Activated CD4-positive, alpha-beta memory T cell treated with anti-CD3 and anti-CD28 coated beads for 36 hours (primary cell): Measurements from ENCODE around the gene OPRL1. TPM values are rescaled to one million over a fixed set of nuclear protein-coding genes. Genes with fewer than 3 reads are reported as not detected.

Experiments used
- CTCF ChIA-PET: fragments of 350-600 bp; sonication (Branson Sonifier 250); formaldehyde crosslinking; loops from one replicate; lab custom pipeline; 2021; ENCODE audit warnings: antibody characterized with exemption, inconsistent platforms; lab: Charles Lee
- POLR2A ChIA-PET: fragments of 350-600 bp; sonication (Branson Sonifier 250); formaldehyde crosslinking; loops from one replicate; lab custom pipeline; 2021; ENCODE audit warnings: antibody characterized with exemption; lab: Charles Lee
- DNase-seq: peaks from one replicate; pipeline ENCODE4 v3.0.0-alpha.2; 2020
- H3K27ac Mint-ChIP-seq: one replicate; pipeline ENCODE4 v1.8.0; 2021; ENCODE audit warnings: mixed read lengths
- H3K27me3 Mint-ChIP-seq: one replicate; pipeline ENCODE4 v1.8.0; 2021; ENCODE audit warnings: mixed read lengths
- H3K36me3 Mint-ChIP-seq: one replicate; pipeline ENCODE4 v1.8.0; 2021; ENCODE audit warnings: mixed read lengths
- H3K4me1 Mint-ChIP-seq: one replicate; pipeline ENCODE4 v1.8.0; 2021; ENCODE audit warnings: low read depth, mixed read lengths
- H3K4me3 Mint-ChIP-seq: one replicate; pipeline ENCODE4 v1.8.0; 2021; ENCODE audit warnings: mild to moderate bottlenecking, mixed read lengths
- H3K9me3 Mint-ChIP-seq: one replicate; pipeline ENCODE4 v1.8.0; 2021; ENCODE audit warnings: mixed read lengths
- intact Hi-C: fragments of 100-400 bp; cut with micrococcal nuclease; formaldehyde crosslinking; loops from one replicate; pipeline ENCODE4 v1.15.1; 2023
- total RNA-seq, 2 experiments: library from RNA; stranded (reverse); gene quantifications; one replicate each; pipeline ENCODE4 v1.2.3, GENCODE V29; 2021

Gene OPRL1
- total RNA-seq, 2 experiments from 2014 or later = 0.63 to 0.71 TPM

DNA sequence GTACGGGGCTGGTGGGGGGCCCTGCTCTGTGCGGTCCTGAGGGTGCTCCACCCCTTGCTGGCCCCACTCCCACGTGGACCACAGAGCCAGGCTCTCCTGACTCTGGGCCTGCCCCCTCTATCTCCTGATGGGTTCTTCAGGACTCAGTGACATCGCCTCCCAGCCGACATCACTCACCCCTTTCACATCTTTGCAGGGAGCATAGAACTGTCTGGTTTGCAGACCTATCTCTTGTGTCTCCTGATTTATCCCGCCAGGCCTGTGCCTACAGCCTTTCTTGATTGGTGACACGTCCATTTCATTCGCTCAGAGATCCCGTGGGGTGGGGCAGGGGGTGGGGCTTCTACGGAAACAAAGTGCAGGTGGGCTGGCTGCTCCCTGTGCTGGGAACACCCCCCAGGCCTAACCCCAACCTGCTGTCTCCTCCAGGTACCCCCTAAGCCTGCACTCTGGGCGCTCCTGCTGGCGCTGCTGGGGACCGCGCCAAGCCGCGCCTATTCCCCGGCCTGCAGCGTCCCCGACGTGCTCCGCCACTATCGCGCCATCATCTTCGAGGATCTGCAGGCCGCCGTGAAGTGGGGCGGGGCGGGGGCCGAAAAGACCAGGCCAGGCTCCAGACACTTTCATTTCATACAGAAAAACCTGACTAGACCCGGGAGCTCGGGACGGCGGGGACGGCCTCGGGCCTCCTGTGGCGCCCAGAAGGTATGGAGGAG, 42.2 kb upstream of the OPRL1 start:
- DNase-seq = peak; percentile 38
- CTCF ChIA-PET = interaction anchor here (0.5 to 5.8 kb wide), 27 partner anchors 11 to 595 kb away, joined by 3 to 59 read pairs (median 6); partner anchors contain the start of genes LKAAEAR1, PRPF6, PTK6 and SAMD10
- Mint-ChIP-seq H3K9me3 (no peaks in the 10 kb centered on the region), H3K4me1 (peaks cover 44% of the 10 kb centered on the region), H3K36me3 (peaks cover 9% of the 10 kb centered on the region), H3K27me3 (peaks cover 2% of the 10 kb centered on the region), H3K4me3 (peak overlapping the region; percentile 55), H3K27ac (peak overlapping the region; percentile 64)
- POLR2A ChIA-PET = interaction anchor here (0.9 to 1.7 kb wide), 4 partner anchors 20 to 173 kb away, joined by 3 to 13 read pairs (median 4); partner anchors contain the start of genes PRPF6, SAMD10 and TPD52L2
- intact Hi-C loops = loop anchor here (1.0 kb wide), 1 partner anchor 57 kb away; no protein-coding TSS in a partner anchor

DNA sequence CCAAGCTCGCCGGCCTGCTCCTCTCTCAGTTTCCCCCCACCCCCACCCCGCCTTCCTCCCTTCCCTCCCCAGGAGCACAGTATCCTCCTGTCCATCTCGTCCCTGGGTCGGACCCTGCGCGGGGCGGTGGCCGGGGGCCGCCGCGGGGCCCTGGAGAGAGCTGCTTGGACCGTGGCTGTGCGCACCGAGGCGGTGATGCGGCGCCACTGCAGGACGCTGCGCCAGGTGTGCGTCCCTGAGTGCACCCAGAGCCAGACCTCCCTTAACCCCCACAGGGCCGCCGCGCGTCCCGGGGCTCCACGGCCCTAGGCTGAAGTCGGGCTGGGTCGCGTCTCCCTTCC, 41.7 kb upstream of the OPRL1 start:
- POLR2A ChIA-PET = interaction anchor here (0.7 to 1.7 kb wide), 4 partner anchors 19 to 173 kb away, joined by 3 to 13 read pairs (median 4); partner anchors contain the start of genes PRPF6, SAMD10, TCEA2 and TPD52L2
- no peak overlapping the region for H3K4me3 Mint-ChIP-seq
- peaks cover 2% of the 10 kb centered on the region for H3K27me3 Mint-ChIP-seq
- H3K9me3 Mint-ChIP-seq = no peaks in the 10 kb centered on the region
- peaks cover 44% of the 10 kb centered on the region for H3K4me1 Mint-ChIP-seq
- H3K27ac Mint-ChIP-seq = no peak overlapping the region
- peaks cover 9% of the 10 kb centered on the region for H3K36me3 Mint-ChIP-seq
- intact Hi-C loops = loop anchor here (1.0 kb wide), 1 partner anchor 58 kb away; no protein-coding TSS in a partner anchor
- DNase-seq = no peak
- CTCF ChIA-PET = interaction anchor here (0.7 to 5.8 kb wide), 32 partner anchors 9 to 596 kb away, joined by 3 to 59 read pairs (median 6); partner anchors contain the start of genes LKAAEAR1, PRPF6, PTK6 and RGS19

DNA sequence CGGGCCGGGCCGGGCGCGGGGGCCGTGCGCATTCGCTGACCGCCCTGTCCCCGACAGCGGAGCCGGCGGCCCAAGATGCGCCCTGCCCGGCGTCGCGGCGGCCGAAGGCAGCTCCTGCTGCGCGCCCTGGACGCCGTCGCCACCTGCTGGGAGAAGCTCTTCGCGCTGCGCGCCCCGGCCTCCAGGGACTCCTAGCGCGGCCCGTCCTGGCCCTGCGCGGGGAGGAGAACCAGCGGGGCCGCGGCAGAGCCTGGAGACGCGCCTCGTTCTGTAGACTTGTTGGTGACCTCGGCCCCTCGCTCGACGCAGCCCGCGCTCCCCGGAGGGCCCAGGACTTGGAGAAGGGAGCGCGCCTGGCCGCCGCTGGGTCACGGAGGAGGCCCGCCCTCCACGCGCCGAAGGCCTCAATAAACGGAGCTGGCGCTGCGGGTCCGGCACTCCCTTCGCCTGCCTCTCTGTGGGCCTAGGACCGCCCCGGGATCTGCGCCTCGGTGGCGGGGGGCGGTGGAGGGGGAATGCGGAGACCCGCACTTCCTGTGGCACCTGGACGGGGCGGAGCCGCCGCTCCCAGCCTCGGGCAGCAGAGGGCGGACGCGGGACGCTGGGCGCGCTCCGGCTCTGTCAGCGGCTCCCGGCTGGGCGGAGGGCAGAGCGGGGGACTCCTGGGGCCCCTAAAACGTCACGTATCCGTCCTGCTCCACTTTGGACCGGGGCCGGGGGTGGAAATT, 41.2 kb upstream of the OPRL1 start:
- ChIA-PET CTCF (interaction anchor here (0.6 to 5.8 kb wide), 42 partner anchors 8 to 596 kb away, joined by 3 to 59 read pairs (median 5); partner anchors contain the start of genes LKAAEAR1, PCMTD2, PPDPF and PRPF6), POLR2A (interaction anchor here (0.7 to 1.7 kb wide), 4 partner anchors 18 to 174 kb away, joined by 3 to 13 read pairs (median 4); partner anchors contain the start of genes PRPF6, SAMD10, TCEA2 and TPD52L2)
- peak; percentile 84 for DNase-seq
- intact Hi-C loops = loop anchor here (1.0 kb wide), 3 partner anchors 19 to 82 kb away; no protein-coding TSS in a partner anchor
- Mint-ChIP-seq H3K27me3 (peaks cover 2% of the 10 kb centered on the region), H3K9me3 (no peaks in the 10 kb centered on the region), H3K4me3 (peak overlapping the region; percentile 60), H3K27ac (no peak overlapping the region), H3K36me3 (peaks cover 6% of the 10 kb centered on the region), H3K4me1 (peaks cover 43% of the 10 kb centered on the region)

DNA sequence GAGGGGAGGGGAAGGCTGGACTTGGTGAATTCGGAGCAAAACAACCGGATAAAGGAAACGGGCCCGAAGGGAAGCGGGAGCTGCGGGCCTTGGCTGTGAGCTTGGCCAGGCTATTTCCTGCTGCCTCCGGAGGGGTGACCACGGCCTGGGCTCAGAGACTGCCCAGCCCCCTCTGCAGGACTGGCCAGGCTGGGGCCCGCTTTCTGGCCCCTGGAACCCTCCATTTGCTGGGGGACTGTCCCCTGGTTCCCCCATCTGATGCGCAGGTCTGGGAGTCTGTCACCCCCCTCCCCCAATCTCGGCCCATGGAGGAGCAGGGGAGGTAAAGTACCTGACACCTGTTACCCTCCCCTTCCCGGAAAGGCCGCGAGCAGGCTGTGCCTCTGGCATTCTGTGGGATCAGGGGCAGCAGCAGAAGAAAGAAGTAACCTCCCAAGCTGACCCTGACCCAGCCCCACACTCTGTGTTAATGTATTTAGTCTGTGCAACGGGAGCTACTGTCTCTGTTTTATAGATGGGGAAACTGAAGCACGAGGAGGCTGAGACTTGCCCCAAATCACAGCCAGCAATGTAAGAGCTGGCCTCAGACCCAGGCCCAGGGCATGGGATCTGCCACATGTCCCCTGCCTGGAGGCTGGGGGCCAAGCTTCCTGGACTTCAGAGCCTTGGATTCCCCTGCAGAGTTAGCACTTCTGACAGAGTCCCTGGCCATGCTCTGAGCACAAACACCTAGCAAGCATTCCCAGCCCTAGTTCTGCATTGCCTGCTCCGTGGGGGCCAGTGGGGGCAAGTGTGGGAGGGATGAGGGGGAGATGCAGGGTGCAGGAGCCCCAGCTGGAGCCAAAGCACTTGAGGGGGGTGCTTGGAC, 40.4 kb upstream of the OPRL1 start:
- no peak overlapping the region for H3K27ac Mint-ChIP-seq
- H3K9me3 Mint-ChIP-seq = no peaks in the 10 kb centered on the region
- peak overlapping the region; percentile 60 for H3K4me3 Mint-ChIP-seq

DNA sequence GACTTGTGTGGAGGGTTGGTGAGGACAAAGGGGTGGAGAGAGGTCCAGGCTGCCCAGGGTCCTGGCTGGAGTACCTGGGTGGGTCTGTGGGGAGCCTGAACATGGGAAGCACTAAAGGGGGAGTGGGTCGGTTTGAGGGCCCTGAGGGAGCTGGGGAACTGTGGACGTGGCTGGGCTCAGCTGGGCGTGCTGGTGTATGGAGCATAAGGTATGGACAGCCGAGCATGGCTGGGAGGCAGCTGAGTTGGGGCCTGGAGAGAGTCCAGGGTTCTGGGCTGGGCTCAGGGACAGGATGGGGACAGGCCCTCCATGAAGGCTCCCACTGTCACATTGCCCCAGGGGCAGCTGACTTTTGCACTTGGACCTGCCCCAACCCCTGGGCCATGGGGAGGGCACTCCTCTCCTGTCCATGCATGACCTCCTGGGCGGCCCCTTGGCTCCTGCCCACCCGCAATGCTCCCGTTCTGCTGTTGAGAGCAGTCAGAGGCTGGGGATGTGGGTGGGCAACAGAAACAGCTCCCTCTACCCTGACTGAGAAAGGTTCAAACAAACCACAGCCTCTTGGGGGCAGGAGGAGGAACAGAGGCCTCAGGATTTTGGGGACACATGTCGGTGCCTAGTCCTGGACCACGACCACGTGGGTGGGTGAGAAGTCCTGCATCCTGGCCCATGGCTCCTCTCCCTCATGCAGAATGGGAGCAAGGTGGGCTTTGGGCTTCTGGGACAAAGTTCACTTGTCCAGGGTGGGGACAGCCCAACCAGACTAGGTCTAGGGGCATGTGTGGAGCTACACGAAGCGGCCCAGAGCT, 39.4 kb upstream of the OPRL1 start:
- Mint-ChIP-seq H3K4me1 (peaks cover 26% of the 10 kb centered on the region), H3K27ac (no peak overlapping the region), H3K9me3 (no peaks in the 10 kb centered on the region), H3K27me3 (peaks cover 2% of the 10 kb centered on the region), H3K4me3 (peak overlapping the region; percentile 39), H3K36me3 (peaks cover under 1% of the 10 kb centered on the region)
- intact Hi-C loops = no loop called here
- ChIA-PET CTCF (interaction anchor here (0.7 to 5.8 kb wide), 14 partner anchors 8 to 216 kb away, joined by 3 to 59 read pairs (median 8); partner anchors contain the start of genes LKAAEAR1, PCMTD2, PRPF6 and RGS19), POLR2A (interaction anchor here (1.4 kb wide), 1 partner anchor 14 kb away, joined by 5 read pairs; no protein-coding TSS in a partner anchor)
- no peak for DNase-seq

More for the DNA sequence above, 40.4 kb upstream of the OPRL1 start:
- H3K36me3 Mint-ChIP-seq = peaks cover 1% of the 10 kb centered on the region
- no peak for DNase-seq
- POLR2A ChIA-PET = interaction anchor here (1.7 kb wide), 1 partner anchor 18 kb away, joined by 5 read pairs; no protein-coding TSS in a partner anchor
- CTCF ChIA-PET = interaction anchor here (0.6 to 5.8 kb wide), 29 partner anchors 7 to 519 kb away, joined by 3 to 59 read pairs (median 6); partner anchors contain the start of genes LKAAEAR1, PCMTD2, PPDPF and PRPF6
- intact Hi-C loops = loop anchor here (1.0 kb wide), 2 partner anchors 18 to 81 kb away; no protein-coding TSS in a partner anchor
- peaks cover 35% of the 10 kb centered on the region for H3K4me1 Mint-ChIP-seq
- H3K27me3 Mint-ChIP-seq = peaks cover 2% of the 10 kb centered on the region

DNA sequence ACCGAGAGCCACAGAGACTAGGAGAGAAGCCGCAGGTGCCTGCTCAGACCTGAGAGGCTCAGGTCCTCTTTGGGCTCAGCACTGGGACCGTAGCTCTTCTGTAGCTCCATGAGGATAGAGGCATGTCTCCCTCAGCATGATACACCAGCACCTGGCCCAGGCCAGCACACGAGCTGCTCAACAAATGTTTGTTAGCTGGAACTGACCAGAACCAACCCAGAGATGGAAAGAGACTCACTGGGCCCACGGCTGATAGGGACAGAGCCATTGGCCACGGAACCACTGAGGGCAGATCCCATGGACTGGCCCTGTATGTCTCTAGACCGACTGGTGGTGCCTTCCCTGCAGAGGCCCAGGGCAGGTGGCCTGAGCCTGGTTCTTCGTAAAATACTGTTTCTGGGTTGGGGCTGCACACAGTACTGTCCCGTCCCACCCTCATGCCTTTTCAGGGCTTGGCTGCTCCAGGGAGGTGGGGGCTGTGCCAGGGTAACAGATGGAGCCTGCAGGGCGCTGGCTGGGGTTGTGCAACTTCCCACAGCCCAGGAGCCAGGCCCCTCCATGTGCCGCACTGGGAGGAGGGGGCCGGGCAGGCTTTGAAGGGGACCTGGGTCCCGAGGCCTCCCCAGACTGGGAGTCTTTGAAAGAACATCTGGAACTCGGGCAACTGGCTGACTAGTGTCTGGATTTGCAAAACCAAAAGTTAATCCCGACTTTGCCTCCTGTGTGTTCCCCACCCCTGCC, 38.7 kb upstream of the OPRL1 start:
- intact Hi-C loops = no loop called here
- Mint-ChIP-seq H3K36me3 (no peaks in the 10 kb centered on the region), H3K4me3 (peak overlapping the region; percentile 74), H3K27ac (no peak overlapping the region), H3K27me3 (peaks cover 6% of the 10 kb centered on the region), H3K9me3 (no peaks in the 10 kb centered on the region), H3K4me1 (peaks cover 19% of the 10 kb centered on the region)
- POLR2A ChIA-PET = interaction anchor here (1.4 kb wide), 1 partner anchor 14 kb away, joined by 5 read pairs; no protein-coding TSS in a partner anchor
- no peak for DNase-seq
- CTCF ChIA-PET = interaction anchor here (0.8 to 5.8 kb wide), 7 partner anchors 9 to 79 kb away, joined by 3 to 59 read pairs (median 18); partner anchors contain the start of genes PRPF6, RGS19, SAMD10 and TCEA2

DNA sequence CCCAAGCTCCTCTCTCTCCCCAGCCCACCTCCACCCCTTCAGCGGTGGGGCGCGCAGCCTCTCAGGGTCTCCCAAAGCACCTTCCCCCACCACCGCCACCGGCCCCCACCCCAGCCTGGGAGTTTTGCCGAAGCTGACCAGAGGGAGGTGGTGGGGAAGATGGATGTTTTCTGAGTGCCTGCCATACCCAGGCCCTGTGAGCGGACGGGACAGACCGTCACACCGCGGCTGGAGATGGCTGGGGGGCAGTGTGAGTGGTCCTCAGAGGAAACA, 38.2 kb upstream of the OPRL1 start:
- intact Hi-C loops = no loop called here
- H3K27me3 Mint-ChIP-seq = peaks cover 9% of the 10 kb centered on the region
- no peak for DNase-seq
- no peaks in the 10 kb centered on the region for H3K9me3 Mint-ChIP-seq
- no peaks in the 10 kb centered on the region for H3K36me3 Mint-ChIP-seq
- H3K4me3 Mint-ChIP-seq = peak overlapping the region; percentile 74
- ChIA-PET CTCF (interaction anchor here (0.8 to 5.0 kb wide), 5 partner anchors 9 to 78 kb away, joined by 3 to 59 read pairs (median 8); partner anchors contain the start of genes PRPF6, SAMD10 and TCEA2), POLR2A (no interaction called here)
- H3K4me1 Mint-ChIP-seq = peaks cover 14% of the 10 kb centered on the region
- H3K27ac Mint-ChIP-seq = no peak overlapping the region

DNA sequence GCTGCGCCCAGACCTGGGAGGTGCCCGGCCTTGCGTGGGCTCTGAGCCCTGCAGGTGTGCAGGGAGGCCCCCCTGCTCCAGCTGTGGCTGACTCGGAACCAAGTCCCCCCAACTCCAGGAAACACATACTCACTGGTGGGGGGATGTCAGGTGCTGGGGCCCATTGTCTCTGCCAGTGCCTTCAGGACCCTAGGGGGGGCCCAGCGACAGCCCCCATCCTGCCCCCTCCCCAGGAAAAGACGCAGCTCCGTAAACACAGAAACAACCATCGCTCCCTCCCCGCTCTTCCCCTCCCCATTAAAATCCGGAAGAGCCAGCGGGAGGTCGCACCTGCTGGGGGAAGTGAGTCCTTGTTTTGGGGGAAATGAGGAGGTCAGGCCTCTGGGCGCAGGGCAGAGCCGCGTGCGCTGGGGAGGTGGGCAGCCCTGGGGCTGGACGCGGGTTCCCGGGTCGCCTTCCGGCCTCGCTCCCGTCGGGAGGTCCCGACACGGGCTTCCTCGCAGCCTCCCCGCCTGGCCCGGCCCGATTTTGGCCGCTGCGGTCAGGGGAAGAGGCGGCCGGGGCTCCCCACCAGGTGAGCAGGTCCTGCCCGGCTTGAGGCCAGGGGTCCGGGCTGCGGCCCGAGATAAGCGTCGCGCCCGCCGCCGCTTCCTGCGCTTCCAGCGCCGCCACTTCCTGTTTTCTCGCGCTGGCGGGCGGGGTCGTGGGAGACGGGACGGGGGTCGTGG, 37.7 kb upstream of the OPRL1 start:
- Mint-ChIP-seq H3K36me3 (no peaks in the 10 kb centered on the region), H3K9me3 (no peaks in the 10 kb centered on the region), H3K27ac (peak overlapping the region; percentile 65), H3K4me3 (peak overlapping the region; percentile 74), H3K27me3 (peaks cover 14% of the 10 kb centered on the region), H3K4me1 (peaks cover 12% of the 10 kb centered on the region)
- intact Hi-C loops = no loop called here
- CTCF ChIA-PET = interaction anchor here (1.6 to 5.0 kb wide), 3 partner anchors 20 to 78 kb away, joined by 4 to 59 read pairs (median 47); partner anchors contain the start of genes PRPF6, SAMD10 and TCEA2
- DNase-seq = no peak
- POLR2A ChIA-PET = interaction anchor here (1.6 kb wide), 1 partner anchor 20 kb away, joined by 4 read pairs; the partner anchor contains the start of gene TCEA2

DNA sequence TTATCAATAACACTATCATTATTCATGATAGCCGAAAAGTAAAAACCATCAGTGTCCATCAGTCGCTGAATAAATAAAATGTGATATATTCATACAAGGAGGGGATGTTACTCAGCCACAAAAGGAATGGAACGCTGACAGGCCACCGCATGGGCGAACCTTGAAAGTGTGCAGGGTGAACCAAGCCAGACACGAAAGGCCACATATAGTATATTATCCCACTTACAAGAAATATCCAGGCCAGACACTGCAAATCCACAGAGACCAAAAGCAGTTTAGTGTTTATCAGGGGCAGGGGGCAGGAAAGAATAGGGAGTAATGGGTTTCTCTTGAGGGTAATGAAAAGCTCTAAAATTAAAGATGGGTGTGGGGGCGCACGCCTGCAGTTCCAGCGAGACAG, 36.1 kb upstream of the OPRL1 start:
- H3K4me3 Mint-ChIP-seq = no peak overlapping the region
- no peaks in the 10 kb centered on the region for H3K36me3 Mint-ChIP-seq
- ChIA-PET POLR2A (interaction anchor here (1.6 kb wide), 1 partner anchor 19 kb away, joined by 4 read pairs; the partner anchor contains the start of gene TCEA2), CTCF (interaction anchor here (0.9 to 2.5 kb wide), 3 partner anchors 14 to 63 kb away, joined by 3 to 12 read pairs (median 3); partner anchors contain the start of gene PRPF6)
- H3K4me1 Mint-ChIP-seq = peaks cover 5% of the 10 kb centered on the region
- peak overlapping the region; percentile 28 for H3K27ac Mint-ChIP-seq
- no peak for DNase-seq
- H3K9me3 Mint-ChIP-seq = no peaks in the 10 kb centered on the region
- intact Hi-C loops = no loop called here
- H3K27me3 Mint-ChIP-seq = peaks cover 19% of the 10 kb centered on the region
